IMR-90 (cell line): ENCODE results near the gene FKBP14.

Experiments
- BHLHE40 ChIP-seq: fragments of 150-350 bp; IDR thresholded peaks from 2 replicates; pipeline ENCODE4 v1.6.1; 2016; ENCODE audit warnings: mild to moderate bottlenecking, low read depth, low read length
- CEBPB ChIP-seq: IDR thresholded peaks from 2 replicates; pipeline ENCODE4 v1.6.1; 2012; ENCODE audit warnings: low read depth, low read length, improper control_type of control experiment
- CHD1 ChIP-seq: IDR thresholded peaks from 2 replicates; pipeline ENCODE4 v1.6.1; 2012; ENCODE audit warnings: low read depth, low read length, improper control_type of control experiment
- MAFK ChIP-seq: IDR thresholded peaks from 2 replicates; pipeline ENCODE4 v1.6.1; 2012; ENCODE audit warnings: low read depth, low read length, improper control_type of control experiment
- MXI1 ChIP-seq: IDR thresholded peaks from 2 replicates; pipeline ENCODE4 v1.6.1; 2012; ENCODE audit warnings: low read depth, mild to moderate bottlenecking, low read length, moderate library complexity, borderline replicate concordance
- POLR2A ChIP-seq: IDR thresholded peaks from 2 replicates; pipeline ENCODE4 v1.6.1; 2012; ENCODE audit warnings: mild to moderate bottlenecking, low read depth, low read length
- RAD21 ChIP-seq: IDR thresholded peaks from 2 replicates; pipeline ENCODE4 v1.6.1; 2012; ENCODE audit warnings: low read length, improper control_type of control experiment
- RCOR1 ChIP-seq: IDR thresholded peaks from 2 replicates; pipeline ENCODE4 v1.6.1; 2012; ENCODE audit warnings: mild to moderate bottlenecking, low read length, improper control_type of control experiment; ENCODE audit not compliant: insufficient replicate concordance
- RFX5 ChIP-seq: IDR thresholded peaks from 2 replicates; pipeline ENCODE4 v1.8.0; 2012; ENCODE audit warnings: low read depth, mild to moderate bottlenecking, low read length, moderate library complexity
- SMC3 ChIP-seq: fragments of 150-350 bp; IDR thresholded peaks from 2 replicates; pipeline ENCODE4 v1.6.1; 2016; ENCODE audit warnings: low read depth, mild to moderate bottlenecking, antibody characterized with exemption, low read length, moderate library complexity
- TF ChIP-seq, protein P1 (sequence below): conservative IDR thresholded peaks from 2 replicates; pipeline ENCODE4 v1.5.1; 2012; ENCODE audit warnings: mild to moderate bottlenecking, low read depth, low read length, improper control_type of control experiment

DNA sequence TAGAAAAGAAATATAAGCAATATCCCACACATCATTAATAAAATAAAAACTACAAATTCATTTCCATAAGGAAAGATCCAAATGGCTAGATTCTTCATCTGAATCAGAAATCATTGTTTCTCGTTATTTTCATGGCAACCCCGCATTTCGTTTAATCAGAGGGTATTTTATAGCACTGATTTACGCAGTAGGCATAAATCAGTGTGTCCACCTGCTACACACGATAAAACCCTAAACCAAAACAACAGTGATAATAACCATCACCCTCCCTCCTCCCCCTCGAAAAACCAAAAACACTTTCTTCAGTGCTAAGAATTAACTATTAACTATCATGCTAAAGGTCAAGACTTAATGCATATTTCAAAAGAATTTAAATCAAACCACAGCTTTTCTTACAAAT lies 16.5 kb downstream of the FKBP14 start:
- TF ChIP-seq POLR2A (no peak), RAD21 (no peak), CHD1 (no peak), MAFK (no peak), SMC3 (no peak), RCOR1 (no peak), RFX5 (no peak), BHLHE40 (no peak), MXI1 (no peak), CEBPB (no peak)
- TF ChIP-seq, protein P1, sequence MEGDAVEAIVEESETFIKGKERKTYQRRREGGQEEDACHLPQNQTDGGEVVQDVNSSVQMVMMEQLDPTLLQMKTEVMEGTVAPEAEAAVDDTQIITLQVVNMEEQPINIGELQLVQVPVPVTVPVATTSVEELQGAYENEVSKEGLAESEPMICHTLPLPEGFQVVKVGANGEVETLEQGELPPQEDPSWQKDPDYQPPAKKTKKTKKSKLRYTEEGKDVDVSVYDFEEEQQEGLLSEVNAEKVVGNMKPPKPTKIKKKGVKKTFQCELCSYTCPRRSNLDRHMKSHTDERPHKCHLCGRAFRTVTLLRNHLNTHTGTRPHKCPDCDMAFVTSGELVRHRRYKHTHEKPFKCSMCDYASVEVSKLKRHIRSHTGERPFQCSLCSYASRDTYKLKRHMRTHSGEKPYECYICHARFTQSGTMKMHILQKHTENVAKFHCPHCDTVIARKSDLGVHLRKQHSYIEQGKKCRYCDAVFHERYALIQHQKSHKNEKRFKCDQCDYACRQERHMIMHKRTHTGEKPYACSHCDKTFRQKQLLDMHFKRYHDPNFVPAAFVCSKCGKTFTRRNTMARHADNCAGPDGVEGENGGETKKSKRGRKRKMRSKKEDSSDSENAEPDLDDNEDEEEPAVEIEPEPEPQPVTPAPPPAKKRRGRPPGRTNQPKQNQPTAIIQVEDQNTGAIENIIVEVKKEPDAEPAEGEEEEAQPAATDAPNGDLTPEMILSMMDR: no peak
